Keratinocyte (primary cell): Measurements from ENCODE around the gene RGS6. TPM values are rescaled to one million over a fixed set of nuclear protein-coding genes. Genes with fewer than 3 reads are reported as not detected.

Experiments used
- DNase-seq: peaks from one replicate; pipeline ENCODE4 v3.0.0-alpha.2; 2011; ENCODE audit warnings: low read depth, missing footprints, low spot score
- FAIRE-seq: peaks from 2 replicates; lab custom pipeline; 2011; peaks lifted over from hg19 to GRCh38; lab: Jason Lieb, UNC
- H2AFZ ChIP-seq: 2 replicates; pipeline ENCODE4 v1.6.0; 2012; ENCODE audit warnings: low read length, control low read depth, inconsistent platforms; ENCODE audit not compliant: control insufficient read depth
- H3K27ac ChIP-seq: 2 replicates; pipeline ENCODE4 v1.5.1; 2011; ENCODE audit warnings: low read length; ENCODE audit not compliant: control insufficient read depth, insufficient read depth
- H3K27me3 ChIP-seq: 3 replicates; pipeline ENCODE4 v1.6.0; 2011; ENCODE audit warnings: low read length; ENCODE audit not compliant: control insufficient read depth, insufficient read depth; ENCODE audit errors: extremely low read depth
- H3K36me3 ChIP-seq, 2 experiments: 2 replicates in 1 of 2; 3 replicates in 1 of 2; pipeline ENCODE4 v1.5.1; 2011; ENCODE audit warnings: low read length in 2 of 2, mild to moderate bottlenecking in 1 of 2; ENCODE audit not compliant: control insufficient read depth in 2 of 2, insufficient read depth in 2 of 2; ENCODE audit errors: extremely low read depth in 1 of 2
- H3K4me1 ChIP-seq: 3 replicates; pipeline ENCODE4 v1.5.1; 2011; ENCODE audit warnings: low read length; ENCODE audit not compliant: control insufficient read depth, insufficient read depth; ENCODE audit errors: extremely low read depth
- H3K4me2 ChIP-seq: 3 replicates; pipeline ENCODE4 v1.6.0; 2011; ENCODE audit warnings: low read depth, low read length; ENCODE audit not compliant: control insufficient read depth, insufficient read depth; ENCODE audit errors: extremely low read depth
- H3K4me3 ChIP-seq, 3 experiments: fragments of 200-600 bp in 1 of 3; sonication (generic) in 1 of 3; 2 replicates in 2 of 3; 3 replicates in 1 of 3; pipeline ENCODE4 v1.5.1; 2011 to 2016; ENCODE audit warnings: low read length in 3 of 3, mild to moderate bottlenecking in 3 of 3, control low read depth in 2 of 3, inconsistent platforms in 1 of 3, low read depth in 1 of 3, mixed read lengths in 1 of 3, mixed run types in 1 of 3, moderate library complexity in 1 of 3; ENCODE audit not compliant: control insufficient read depth in 2 of 3, insufficient read depth in 2 of 3; ENCODE audit errors: extremely low read depth in 1 of 3
- H3K79me2 ChIP-seq: 2 replicates; pipeline ENCODE4 v1.6.0; 2012; ENCODE audit warnings: low read length; ENCODE audit not compliant: control insufficient read depth, insufficient read depth
- H3K9ac ChIP-seq: 3 replicates; pipeline ENCODE4 v1.6.0; 2011; ENCODE audit warnings: low read length; ENCODE audit not compliant: control insufficient read depth, insufficient read depth; ENCODE audit errors: extremely low read depth
- H3K9me1 ChIP-seq: 3 replicates; pipeline ENCODE4 v1.6.0; 2011; ENCODE audit warnings: low read length; ENCODE audit not compliant: control insufficient read depth, insufficient read depth; ENCODE audit errors: extremely low read depth
- H3K9me3 ChIP-seq: 2 replicates; pipeline ENCODE4 v1.5.1; 2012; ENCODE audit warnings: low read depth, low read length; ENCODE audit not compliant: control insufficient read depth
- H4K20me1 ChIP-seq: 3 replicates; pipeline ENCODE4 v1.6.0; 2011; ENCODE audit warnings: low read length; ENCODE audit not compliant: control insufficient read depth, insufficient read depth; ENCODE audit errors: extremely low read depth
- CTCF ChIP-seq, 3 experiments: IDR thresholded peaks in 1 of 3; conservative IDR thresholded peaks in 1 of 3; optimal IDR thresholded peaks in 1 of 3; 2 replicates in 2 of 3; 3 replicates in 1 of 3; pipeline versions ENCODE3 to v1.5.1; 2011; ENCODE audit warnings: low read length in 3 of 3, mild to moderate bottlenecking in 3 of 3, moderate library complexity in 2 of 3, control low read depth in 1 of 3, inconsistent platforms in 1 of 3; ENCODE audit not compliant: insufficient read depth in 2 of 3; ENCODE audit errors: extremely low read depth in 1 of 3
- EZH2 ChIP-seq: IDR thresholded peaks from one replicate; pipeline ENCODE4 v1.6.1; 2012; ENCODE audit warnings: inconsistent platforms, mild to moderate bottlenecking, low read length, moderate library complexity
- dilution Hi-C: fragments of 300-500 bp; cut with MboI; formaldehyde crosslinking; loops from one replicate; pipeline ENCODE4 v1.7.0; 2020; ENCODE audit warnings: low sequenced_read_pairs; ENCODE audit not compliant: extremely low pct_ligation_motif_present
- polyA plus RNA-seq, 5 experiments: library from polyadenylated mRNA; depleted of rRNA in 3 of 5; stranded (reverse) in 3 of 5; stranded (forward) in 1 of 5; unstranded in 1 of 5; fragments of >200 nt; gene quantifications; 1 replicate in 1 of 5; 2 replicates in 3 of 5; 3 replicates in 1 of 5; pipeline versions ENCODE4 v1.2.1 to v1.2.3, GENCODE V29; 2011 to 2012; ENCODE audit warnings: missing spikeins in 2 of 5, low read depth in 1 of 5, low replicate concordance in 1 of 5

RGS6 gene
- polyA plus RNA-seq, 1 donor (not counting 4 experiments of a cell fraction or from before 2014, with no cell fraction given) = not detected

GRCh38 chr14:72535485-72535884, 603.3 kb downstream of the RGS6 start:
- Histone ChIP-seq H3K4me1 (no peaks in the 10 kb centered on the region), H3K4me2 (no peak overlapping the region), H3K9me1 (no peaks in the 10 kb centered on the region), H3K4me3 (no peak overlapping the region), H3K36me3 (no peaks in the 10 kb centered on the region), H3K27me3 (no peaks in the 10 kb centered on the region), H3K27ac (no peak overlapping the region), H3K9me3 (no peaks in the 10 kb centered on the region), H3K79me2 (no peaks in the 10 kb centered on the region), H2AFZ (no peak overlapping the region), H3K9ac (no peak overlapping the region), H4K20me1 (no peaks in the 10 kb centered on the region)
- dilution Hi-C loops = no loop called here
- FAIRE-seq = no peak
- no peak for DNase-seq
- no peak for TF ChIP-seq EZH2
- no peak for TF ChIP-seq CTCF (optimal IDR thresholded peaks at IDR 0.05 in 1 of 3, IDR thresholded peaks at IDR 0.05 in 1 of 3, conservative IDR thresholded peaks at IDR 0.05 in 1 of 3; ENCODE audit: extremely low read depth in 1 of 3, insufficient read depth in 2 of 3, low read length in 3 of 3)

GRCh38 chr14:72538387-72538786, 606.2 kb downstream of the RGS6 start:
- FAIRE-seq (no peak), DNase-seq (no peak)
- Histone ChIP-seq H3K9ac (no peak overlapping the region), H3K9me1 (no peaks in the 10 kb centered on the region), H3K4me2 (no peak overlapping the region), H3K4me1 (no peaks in the 10 kb centered on the region), H3K4me3 (no peak overlapping the region), H3K79me2 (no peaks in the 10 kb centered on the region), H3K27me3 (no peaks in the 10 kb centered on the region), H3K27ac (no peak overlapping the region), H2AFZ (no peak overlapping the region), H4K20me1 (no peaks in the 10 kb centered on the region), H3K36me3 (no peaks in the 10 kb centered on the region), H3K9me3 (no peaks in the 10 kb centered on the region)
- dilution Hi-C loops = no loop called here
- no peak for TF ChIP-seq EZH2
- TF ChIP-seq CTCF (optimal IDR thresholded peaks at IDR 0.05 in 1 of 3, IDR thresholded peaks at IDR 0.05 in 1 of 3, conservative IDR thresholded peaks at IDR 0.05 in 1 of 3; ENCODE audit: extremely low read depth in 1 of 3, insufficient read depth in 2 of 3, low read length in 3 of 3) = no peak
